Stimulated activated CD8-positive, alpha-beta memory T cell treated with anti-CD3 and anti-CD28 coated beads, Interleukin-4, amount 100 ng/mL, for 1 hour (primary cell): ENCODE measurements around the gene SHB.

Experiments used
- DNase-seq, 2 donors: peaks; one replicate each; pipeline ENCODE4 v3.0.0-alpha.2; 2020; ENCODE audit warnings: low read depth in 2 of 2, low spot score in 1 of 2

SHB gene

DNA sequence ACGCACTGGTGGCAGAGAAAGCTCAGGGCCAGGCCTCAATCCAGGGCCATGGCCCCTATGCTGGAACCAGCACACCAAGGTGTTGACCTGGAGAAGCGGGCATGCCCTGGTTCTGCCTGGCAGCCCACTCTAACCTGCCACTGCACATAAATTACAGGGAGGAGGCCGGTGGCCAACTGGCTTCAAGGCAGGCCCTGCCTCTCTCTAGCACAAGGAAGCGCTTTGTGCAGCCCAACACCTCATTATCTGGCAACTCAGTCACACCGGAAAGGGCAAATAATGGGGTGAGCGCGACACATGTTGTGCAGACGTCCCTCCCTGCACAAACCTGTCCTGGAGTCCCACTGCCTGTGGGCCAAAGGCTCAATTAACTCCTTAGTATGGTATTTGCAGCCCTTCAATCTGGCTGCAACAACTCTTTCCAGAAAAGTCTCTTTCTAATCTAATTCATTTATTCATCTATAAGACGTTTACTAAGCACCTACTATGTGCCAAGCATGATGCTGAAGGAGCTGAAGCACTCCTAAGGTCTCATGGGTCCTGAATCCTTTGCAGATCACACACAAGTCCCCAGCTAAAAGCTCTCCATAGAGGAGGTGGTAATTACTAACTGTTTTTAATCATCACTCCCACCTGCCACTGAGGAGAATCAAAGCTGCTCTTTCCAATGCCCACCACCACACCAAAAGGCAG lies 24.9 kb downstream of the SHB start:
- DNase-seq = no peak

DNA sequence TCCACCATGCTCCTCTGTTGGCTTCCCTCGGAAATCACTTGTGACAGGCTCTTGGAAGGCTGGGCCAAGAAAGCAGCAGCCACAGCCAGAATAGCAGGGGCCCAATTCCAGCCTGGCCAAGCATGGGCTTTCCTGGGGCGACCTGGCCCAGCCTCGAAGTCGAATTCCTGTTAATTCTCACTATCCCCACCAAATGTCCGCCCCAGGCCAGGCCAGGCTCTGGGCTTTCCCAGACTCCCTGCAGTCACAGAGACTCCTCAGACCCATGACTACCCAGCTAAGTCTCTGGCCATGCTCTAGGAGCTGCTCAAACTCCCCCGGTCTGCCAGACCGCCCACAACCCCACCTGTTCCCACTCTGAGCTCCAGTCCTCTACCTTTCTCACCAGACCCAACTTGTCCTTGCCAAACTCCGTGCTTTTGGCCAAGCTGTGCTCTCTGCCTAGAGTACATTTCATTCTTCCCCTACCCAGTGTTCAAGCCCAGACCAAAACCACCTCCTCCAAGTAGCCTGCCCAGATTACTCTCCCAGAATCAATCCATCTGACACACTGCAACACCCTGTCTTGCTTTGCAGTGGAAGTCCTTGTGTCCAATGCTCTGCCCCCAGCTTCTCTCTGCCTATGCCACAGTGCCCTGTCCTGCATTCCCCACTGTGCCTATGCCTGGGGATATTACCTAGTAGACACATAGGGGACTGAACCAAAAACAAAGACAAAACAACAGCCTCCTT lies 26.2 kb downstream of the SHB start:
- no peak for DNase-seq

DNA sequence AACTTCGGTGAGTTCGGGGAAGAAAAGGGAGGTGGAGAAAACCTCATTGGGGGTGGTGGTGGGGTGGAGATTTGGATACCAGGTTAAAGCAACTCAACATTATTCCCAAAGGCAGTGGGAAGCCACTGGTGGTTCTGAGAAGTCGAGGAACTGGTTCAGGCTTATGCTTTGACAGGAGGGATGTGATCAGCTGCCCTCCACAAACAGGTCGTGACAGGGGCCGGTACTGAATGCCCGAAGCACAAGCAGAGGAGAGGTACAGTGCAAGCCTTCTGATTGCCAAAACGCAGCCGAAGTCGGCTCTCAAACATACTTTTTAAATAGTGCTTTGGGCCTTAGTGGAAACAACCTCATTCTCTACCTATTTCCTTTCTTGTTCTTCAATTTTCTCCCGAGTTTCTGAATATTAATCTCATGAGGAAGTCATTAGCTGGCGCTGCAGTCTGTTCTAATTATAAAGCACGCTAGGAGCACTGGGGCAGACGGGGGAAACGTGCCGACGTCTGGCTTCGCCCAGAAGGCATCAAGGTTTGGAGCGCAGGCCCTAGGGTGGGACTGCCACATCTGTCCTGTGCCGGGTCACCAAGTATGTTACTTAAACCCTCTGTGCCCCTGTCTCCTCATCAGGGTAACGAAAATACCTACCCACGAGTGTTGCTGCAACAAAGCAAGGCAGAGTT lies 27.3 kb downstream of the SHB start:
- DNase-seq = no peak

DNA sequence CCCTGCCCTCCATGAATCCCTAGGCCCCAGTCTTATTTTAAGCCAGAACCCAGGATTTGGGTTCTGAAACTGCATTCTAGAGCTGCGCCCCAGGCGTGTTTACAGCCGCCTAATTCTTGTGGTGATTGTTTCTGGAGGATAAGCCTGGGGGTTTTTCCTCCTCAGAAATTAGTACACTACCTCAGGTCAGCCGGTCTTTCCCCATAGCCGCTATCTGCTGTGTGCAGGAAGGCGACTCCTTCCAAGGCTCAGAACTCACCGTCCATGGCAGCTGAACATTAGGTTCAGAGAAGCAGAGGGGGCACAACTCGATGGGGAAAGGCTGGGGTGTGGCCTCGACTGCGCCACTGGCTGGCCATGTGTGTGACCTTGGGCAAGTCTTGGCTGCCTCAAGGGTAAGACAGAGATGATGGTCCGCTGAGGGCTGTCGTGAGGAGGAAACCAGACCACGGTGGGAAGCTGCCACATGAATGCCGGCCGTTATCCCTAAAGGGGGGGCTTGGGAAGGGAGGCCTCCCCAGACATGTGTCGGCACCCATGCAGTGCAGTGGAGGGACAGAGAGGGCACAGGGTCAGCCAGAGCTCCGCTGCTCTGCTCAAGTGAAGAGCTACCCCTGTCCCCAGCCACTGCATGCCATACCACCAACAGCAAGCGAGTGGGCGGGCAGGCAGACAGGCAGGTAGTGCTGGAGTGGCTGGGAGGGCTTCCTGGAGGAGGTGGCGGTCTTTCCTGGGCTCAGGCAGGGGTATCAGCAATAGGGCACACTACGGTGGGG lies 28.9 kb downstream of the SHB start:
- no peak for DNase-seq

GRCh38 chr9:38039090-38039906 lies 29.7 kb downstream of the SHB start:
- no peak for DNase-seq

GRCh38 chr9:38038307-38039089 lies 30.5 kb downstream of the SHB start:
- no peak for DNase-seq

DNA sequence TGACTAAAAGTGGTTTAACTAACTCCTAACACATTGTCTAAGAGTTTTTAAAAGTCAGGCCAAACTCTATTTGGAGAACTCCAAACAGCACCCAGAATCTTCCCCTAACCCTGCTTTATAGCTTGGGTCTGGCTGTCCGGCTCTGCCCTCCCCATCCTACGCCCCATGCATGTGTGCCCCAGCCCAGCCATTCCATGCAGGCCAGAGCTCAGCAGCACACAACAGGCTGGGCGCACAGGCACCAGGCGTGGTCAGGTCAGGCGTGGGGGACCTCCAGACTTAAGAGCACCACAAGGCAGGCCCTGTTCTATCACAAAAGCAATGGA lies 31.1 kb downstream of the SHB start:
- DNase-seq = no peak

- no peak for DNase-seq
Observed at GRCh38 chr9:38036359-38037084, 32.5 kb downstream of the SHB start.

GRCh38 chr9:38035873-38036272 lies 33.2 kb downstream of the SHB start:
- DNase-seq = no peak

DNA sequence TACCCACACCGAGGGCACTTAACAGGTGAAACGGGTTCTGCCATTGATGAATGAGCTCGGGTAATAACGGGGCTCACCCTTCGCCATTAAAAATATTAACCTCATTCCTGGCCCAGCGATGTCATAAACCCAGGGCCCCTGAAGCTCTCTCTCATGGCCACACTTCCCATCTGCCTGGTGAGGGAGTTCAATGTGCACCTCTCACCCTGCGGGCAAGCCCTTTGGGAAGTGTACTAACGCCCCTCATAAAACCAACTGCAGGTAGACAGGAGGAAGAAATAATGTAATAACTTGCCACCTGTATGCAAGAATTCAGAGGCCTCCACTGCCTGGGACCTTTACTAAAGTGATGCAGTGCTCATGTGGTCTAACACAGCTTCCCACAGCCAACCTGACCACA lies 35.1 kb downstream of the SHB start:
- DNase-seq = no peak

- DNase-seq = no peak
Observed at GRCh38 chr9:38032266-38033110, 36.5 kb downstream of the SHB start.

DNA sequence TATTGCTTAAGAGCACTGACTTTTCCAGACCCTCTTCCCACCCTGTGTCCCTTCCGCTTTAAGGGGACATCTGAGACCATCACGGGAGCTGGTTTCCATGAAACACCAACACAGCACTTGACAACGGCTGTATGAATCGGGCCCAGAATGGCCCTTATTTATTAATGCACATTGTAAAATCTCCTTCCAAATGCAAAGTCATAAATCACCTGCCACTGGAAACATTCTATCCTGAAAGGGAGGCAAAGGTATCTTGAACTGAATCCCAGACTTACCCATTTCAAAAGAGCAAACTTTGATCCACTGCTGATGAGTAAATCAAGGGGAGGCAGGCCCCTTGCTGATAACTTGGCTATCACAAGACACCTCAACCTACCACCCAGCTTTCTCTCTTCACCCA lies 37.4 kb downstream of the SHB start:
- no peak for DNase-seq

- no peak for DNase-seq
Observed at GRCh38 chr9:38030658-38031057, 38.4 kb downstream of the SHB start.

DNA sequence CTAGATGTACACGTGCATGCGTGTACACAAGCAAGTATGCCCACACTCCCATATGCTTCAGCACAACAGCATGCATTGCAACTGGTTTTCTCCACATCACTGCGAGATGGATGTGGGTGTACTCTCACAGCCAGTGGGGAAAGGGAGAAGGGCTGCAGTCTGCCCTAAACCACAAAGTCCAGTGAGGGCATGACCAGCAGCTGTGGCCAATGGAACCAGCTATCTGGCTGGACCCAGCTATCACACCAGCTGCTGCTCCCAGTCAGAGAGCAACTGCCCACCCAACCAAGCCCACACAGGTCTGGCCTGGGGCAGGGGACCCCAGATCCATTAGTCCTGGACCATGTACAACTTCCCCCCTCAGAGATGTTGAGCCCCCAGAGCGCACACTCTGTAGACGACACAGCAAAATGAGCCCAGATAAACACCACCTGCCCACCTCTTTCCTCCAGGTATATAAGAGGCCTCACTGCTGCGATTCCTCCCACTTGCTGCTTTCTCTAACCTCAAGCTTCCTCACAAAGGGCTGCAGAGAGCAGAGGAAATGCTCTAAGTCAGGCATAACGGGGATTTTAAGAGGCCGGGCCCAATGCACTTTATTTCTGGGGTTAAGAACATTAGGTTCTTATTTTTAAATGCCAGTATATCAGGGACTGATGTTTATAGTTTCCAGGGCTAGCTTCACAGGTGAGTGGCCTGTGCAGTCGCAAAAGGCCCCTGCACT lies 39.0 kb downstream of the SHB start:
- no peak for DNase-seq

DNA sequence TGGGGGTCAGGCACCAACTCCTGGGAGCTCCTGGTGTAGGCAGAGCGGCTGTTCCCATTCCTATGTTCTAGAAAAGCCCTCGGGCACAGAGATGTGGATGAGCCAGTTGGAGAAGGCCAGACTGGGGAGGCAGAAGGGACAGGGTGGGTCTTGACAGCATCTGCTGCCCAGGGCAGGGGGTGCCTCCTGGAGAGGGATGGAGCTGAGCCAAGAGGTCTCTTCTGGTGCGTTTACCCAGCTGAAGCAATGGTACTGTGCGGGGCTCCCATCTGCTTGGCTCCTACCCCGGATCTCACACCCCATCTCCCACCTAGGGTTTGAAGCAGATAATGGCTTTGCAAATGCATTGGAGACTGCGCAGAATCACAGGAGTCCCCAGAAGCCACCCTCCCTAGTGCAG lies 41.3 kb downstream of the SHB start:
- no peak for DNase-seq

DNA sequence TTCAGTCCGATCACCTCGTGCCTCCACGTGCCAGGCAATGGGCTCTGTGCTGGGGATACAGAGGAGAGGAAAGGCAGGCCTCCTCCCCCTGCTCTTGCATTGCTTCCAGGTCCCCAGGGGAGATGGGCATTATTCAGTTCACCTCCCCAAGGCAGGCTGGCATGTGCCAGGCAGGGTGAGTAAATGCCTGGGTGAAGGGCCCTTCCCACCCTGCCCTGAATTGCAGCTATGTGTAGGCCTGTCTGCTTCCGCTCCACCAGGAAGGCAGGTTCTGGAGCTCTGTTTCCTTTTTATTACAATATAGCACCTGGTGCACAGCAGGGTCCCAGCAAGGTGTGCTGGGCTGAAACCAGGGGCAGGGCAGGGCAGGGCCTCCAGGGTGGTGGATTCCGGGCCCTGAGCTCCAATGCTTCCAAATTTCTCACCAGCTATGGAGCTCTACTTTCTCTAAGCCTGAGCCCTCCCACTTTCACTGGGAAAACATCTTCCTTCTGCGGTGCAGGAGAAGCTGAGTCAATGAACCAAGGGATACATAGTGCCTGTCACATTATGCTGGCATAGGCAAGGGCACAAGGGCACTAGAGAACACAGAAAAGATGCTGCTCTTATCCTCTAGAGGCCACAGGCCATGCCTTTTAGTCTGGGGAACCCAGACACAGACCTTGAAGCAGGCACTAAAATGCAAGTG lies 42.0 kb downstream of the SHB start:
- no peak for DNase-seq
